HG03045 (cell line): Measurements from ENCODE around the gene FNDC8.
"Not testable (repeated sequence)": the region's sequence is repeated elsewhere in the genome, so short reads cannot be mapped to it uniquely, and the experiment has no call there.

Experiments
- ATAC-seq: cut with Tn5 transposase; IDR thresholded peaks from one replicate; pipeline ENCODE4 v1.9.1; 2021; ENCODE audit warnings: mild to moderate bottlenecking, moderate library complexity; ENCODE audit not compliant: unreplicated experiment

FNDC8 gene

GRCh38 chr17:35121315-35121714 is at the start of gene FNDC8:
TSS of gene FNDC8 (plus strand) at chr17:35121615. CDS start at chr17:35121694, 79 bp downstream.
- no peak for ATAC-seq

GRCh38 chr17:35073183-35073790 is 48.1 kb upstream of the FNDC8 start:
- ATAC-seq: no peak

- ATAC-seq: no peak
Measured at GRCh38 chr17:35073991-35074627, 47.3 kb upstream of the FNDC8 start.

GRCh38 chr17:35074711-35075707 is 46.4 kb upstream of the FNDC8 start:
- ATAC-seq: no peak

- no peak for ATAC-seq
Measured at GRCh38 chr17:35076874-35077273, 44.5 kb upstream of the FNDC8 start.

- ATAC-seq: no peak
Measured at GRCh38 chr17:35079547-35080423, 41.6 kb upstream of the FNDC8 start.

GRCh38 chr17:35080536-35080935 is 40.9 kb upstream of the FNDC8 start:
- no peak for ATAC-seq

- no peak for ATAC-seq
Measured at GRCh38 chr17:35081638-35082037, 39.8 kb upstream of the FNDC8 start.

GRCh38 chr17:35082073-35082657 is 39.2 kb upstream of the FNDC8 start:
- ATAC-seq: no peak

GRCh38 chr17:35083071-35083470 is 38.3 kb upstream of the FNDC8 start:
- ATAC-seq: no peak

GRCh38 chr17:35084987-35085386 is 36.4 kb upstream of the FNDC8 start:
- no peak for ATAC-seq

GRCh38 chr17:35086164-35086563 is 35.3 kb upstream of the FNDC8 start:
- no peak for ATAC-seq

GRCh38 chr17:35086931-35087573 is 34.4 kb upstream of the FNDC8 start:
- ATAC-seq: no peak

GRCh38 chr17:35087731-35088355 is 33.6 kb upstream of the FNDC8 start:
- ATAC-seq: no peak

GRCh38 chr17:35088356-35088880 is 33.0 kb upstream of the FNDC8 start:
- peak; percentile 16 for ATAC-seq

- peak; percentile 70 for ATAC-seq
Measured at GRCh38 chr17:35088881-35089585, 32.4 kb upstream of the FNDC8 start.

- peak; percentile 14 for ATAC-seq
Measured at GRCh38 chr17:35089586-35090296, 31.7 kb upstream of the FNDC8 start.

GRCh38 chr17:35090707-35091106 is 30.7 kb upstream of the FNDC8 start:
- not testable (repeated sequence) for ATAC-seq
